ENCODE data around the gene OR2AG2. TPM values are rescaled to one million over a fixed set of nuclear protein-coding genes. Genes with fewer than 3 reads are reported as not detected.
A peak's percentile ranks its signal among the peaks of the same experiment; 100 is the strongest.

Gene OR2AG2
- polyA plus RNA-seq, 5 donors, result 0.09 TPM; not detected in 4

- no peak for DNase-seq
These were observed 29.5 kb downstream of the OR2AG2 start for GRCh38 chr11:6742260-6742659.

DNA sequence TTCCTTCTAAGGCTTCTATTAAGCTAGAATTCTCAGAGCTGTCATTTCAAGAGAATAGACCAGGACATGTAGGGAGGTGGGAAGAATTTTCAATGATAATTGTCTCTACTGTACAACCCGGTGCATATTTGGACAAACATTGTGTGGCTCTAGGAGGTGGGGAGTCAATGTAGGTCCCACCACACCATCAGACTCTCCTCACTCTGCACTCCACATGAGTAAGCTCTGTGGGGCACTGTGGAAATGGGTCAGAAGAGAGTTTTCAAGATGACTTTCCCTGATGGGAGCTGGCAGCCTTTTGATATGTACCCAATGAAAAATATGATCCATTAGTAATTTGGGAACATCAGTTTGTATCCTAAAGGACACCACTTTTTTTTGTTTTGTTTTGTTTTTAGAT, 33.2 kb downstream of the OR2AG2 start:
- no peak for DNase-seq

DNA sequence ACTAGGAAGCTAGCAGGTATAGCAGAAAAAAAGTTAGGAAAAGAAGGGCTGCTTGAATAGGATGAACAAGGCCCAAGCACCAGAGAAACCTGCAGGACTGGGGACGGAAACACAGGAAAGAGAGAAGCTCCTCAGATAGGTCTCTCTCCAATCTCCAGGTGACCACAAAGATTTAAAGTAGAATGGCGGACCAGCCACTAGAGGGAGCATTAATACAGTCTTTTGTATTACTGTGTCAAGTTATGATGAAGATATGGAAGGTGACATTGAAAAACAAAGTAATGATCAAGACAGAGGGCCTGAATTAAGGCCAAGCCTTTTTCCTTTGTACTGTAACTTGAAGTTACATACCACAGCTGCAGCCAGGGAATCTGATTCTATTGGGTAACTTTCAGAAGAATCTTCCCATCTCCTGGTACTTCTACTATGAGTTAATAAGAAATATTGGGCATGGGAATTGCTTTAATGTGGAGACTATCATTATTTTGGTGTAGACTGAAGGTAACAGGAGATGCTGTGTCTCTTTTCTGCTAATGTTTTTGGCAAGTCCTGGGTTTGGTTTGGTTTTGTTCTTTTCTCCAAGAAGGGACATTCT, 33.8 kb downstream of the OR2AG2 start:
- DNase-seq, result peak in 1 of 2 donors; percentile 13

- no peak for DNase-seq
These were observed 35.2 kb downstream of the OR2AG2 start for GRCh38 chr11:6736495-6737121.

DNA sequence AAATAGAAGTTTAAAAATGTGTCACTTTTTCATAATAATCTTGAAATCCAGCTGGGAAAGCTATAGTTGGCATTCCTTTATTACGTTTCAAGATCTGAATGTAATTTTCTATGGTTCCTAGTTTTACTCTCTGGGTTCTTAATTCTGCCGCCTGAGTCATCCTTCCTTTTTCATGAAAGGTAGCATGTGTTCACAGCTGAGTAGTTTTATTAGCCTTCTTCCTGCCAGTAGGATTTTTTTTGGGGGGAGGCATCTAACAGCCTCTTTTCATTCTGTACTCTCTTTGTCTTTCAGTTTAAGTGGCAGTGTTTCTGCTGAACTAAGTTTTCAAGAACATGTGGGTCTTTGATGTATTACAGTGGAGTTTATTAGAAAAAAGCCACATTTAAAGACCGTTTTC, 36.5 kb downstream of the OR2AG2 start:
- DNase-seq, result no peak

- DNase-seq, result no peak
These were observed 37.2 kb downstream of the OR2AG2 start for GRCh38 chr11:6734616-6735015.

GRCh38 chr11:6733326-6734275, 38.2 kb downstream of the OR2AG2 start:
- DNase-seq, result no peak

- no peak for DNase-seq
These were observed 43.6 kb downstream of the OR2AG2 start for GRCh38 chr11:6727971-6728760.

DNA sequence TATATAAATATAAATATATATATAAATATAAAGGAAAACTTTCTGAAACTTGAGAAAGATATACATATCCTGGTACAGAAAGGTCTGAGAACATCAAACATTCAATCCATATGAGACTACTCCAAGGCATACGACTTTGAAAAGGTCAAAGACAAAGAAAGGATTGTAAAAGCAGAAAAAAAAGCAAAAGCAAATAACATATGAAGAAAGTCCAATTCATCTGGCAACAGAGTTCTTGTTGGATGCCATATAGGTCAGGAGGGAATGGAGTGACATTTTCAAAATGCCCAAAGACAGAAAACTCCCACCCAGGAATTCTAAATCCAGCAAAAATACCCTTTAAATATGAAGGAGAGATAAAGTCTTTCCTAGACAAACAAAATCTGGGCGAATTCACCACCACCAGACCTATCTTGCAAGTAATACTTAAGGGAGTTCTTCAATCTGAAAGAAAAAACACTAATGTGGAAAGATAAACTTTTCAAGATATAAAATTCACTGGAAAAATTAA, 46.3 kb downstream of the OR2AG2 start:
- no peak for DNase-seq

- no peak for DNase-seq
These were observed 47.8 kb downstream of the OR2AG2 start for GRCh38 chr11:6724013-6724412.

DNA sequence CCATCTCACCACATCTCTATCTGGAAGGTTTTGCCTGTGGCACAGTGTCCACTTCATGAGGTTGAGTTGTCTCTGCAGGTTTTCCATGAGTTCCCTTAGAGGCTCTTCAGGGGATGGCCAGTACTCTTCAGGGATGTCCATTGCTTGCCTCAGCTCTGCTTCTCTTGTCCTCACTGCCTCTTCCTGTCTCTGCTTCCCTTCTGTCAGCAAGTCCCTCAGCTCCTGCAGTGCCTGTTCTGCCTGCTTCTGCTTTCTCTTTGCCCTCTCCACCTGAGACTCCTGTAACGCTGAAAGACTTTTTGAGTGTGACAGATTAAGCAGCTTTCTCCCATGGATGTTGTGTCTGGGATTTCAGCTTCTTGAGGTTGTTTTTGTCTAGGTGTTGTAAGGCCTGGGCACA, 50.4 kb downstream of the OR2AG2 start:
- DNase-seq, result no peak

DNA sequence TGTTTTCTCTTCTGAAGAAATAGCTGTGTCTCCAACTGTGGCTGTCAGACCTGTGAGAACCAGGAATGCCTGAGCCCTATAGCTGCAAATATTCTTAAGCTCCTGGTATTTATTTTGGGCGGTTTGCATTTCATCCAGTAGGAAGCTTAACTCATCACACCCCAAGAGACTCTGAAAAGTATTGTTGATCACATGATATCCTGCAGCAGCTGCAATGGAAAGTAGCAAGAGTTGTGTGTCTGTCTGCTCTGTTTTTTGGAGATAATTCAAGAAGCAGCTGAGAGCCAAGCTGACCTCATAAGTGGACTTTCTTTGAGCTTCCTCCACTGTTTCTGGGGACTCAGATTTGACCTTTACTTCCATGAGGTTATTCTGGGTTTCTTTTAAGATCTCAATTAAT, 52.2 kb downstream of the OR2AG2 start:
- DNase-seq, result no peak

- no peak for DNase-seq
These were observed 54.4 kb downstream of the OR2AG2 start for GRCh38 chr11:6717426-6717825.

Other genes starting within 250 kb of the OR2AG2 start
- 10 to 100 TPM; 20.2 to 24.9 (median 22.1) TPM for gene RRP8, start 168.4 kb downstream of the OR2AG2 start, polyA plus RNA-seq (ENCODE audit: insufficient read depth in 1 of 5, insufficient read length in 5 of 5, low replicate concordance in 1 of 5)
- 100 to 1,000 TPM; 144 to 159 (median 154) TPM for gene ILK, start 168.2 kb downstream of the OR2AG2 start, polyA plus RNA-seq (ENCODE audit: insufficient read depth in 1 of 5, insufficient read length in 5 of 5, low replicate concordance in 1 of 5)
- gene TAF10, start 159.8 kb downstream of the OR2AG2 start, polyA plus RNA-seq (ENCODE audit: insufficient read depth in 1 of 5, insufficient read length in 5 of 5, low replicate concordance in 1 of 5), result 10 to 100 TPM; 53.3 to 74.1 (median 60.9) TPM
- gene TPP1, start 152.6 kb downstream of the OR2AG2 start, polyA plus RNA-seq (ENCODE audit: insufficient read depth in 1 of 5, insufficient read length in 5 of 5, low replicate concordance in 1 of 5), result 10 to 100 TPM; 57.7 to 75.5 (median 72.4) TPM
- 10 to 100 TPM; 27.5 to 41.3 (median 35.1) TPM for gene DCHS1, start 116.2 kb downstream of the OR2AG2 start, polyA plus RNA-seq (ENCODE audit: insufficient read depth in 1 of 5, insufficient read length in 5 of 5, low replicate concordance in 1 of 5)
- gene MRPL17, start 88.6 kb downstream of the OR2AG2 start, polyA plus RNA-seq (ENCODE audit: insufficient read depth in 1 of 5, insufficient read length in 5 of 5, low replicate concordance in 1 of 5), result 10 to 100 TPM; 50.8 to 70.8 (median 53.7) TPM
- gene OR2AG1, start 11.0 kb upstream of the OR2AG2 start, polyA plus RNA-seq (ENCODE audit: insufficient read depth in 1 of 5, insufficient read length in 5 of 5, low replicate concordance in 1 of 5), result under 1 TPM; 0.03 to 0.05 (median 0.05) TPM
- under 1 TPM in 1 of 5 donors, not detected in 4; 0.07 TPM for gene OR6A2, start 27.7 kb upstream of the OR2AG2 start, polyA plus RNA-seq (ENCODE audit: insufficient read depth in 1 of 5, insufficient read length in 5 of 5, low replicate concordance in 1 of 5)
- not detected for gene OR10A5, start 73.7 kb upstream of the OR2AG2 start, polyA plus RNA-seq (ENCODE audit: insufficient read depth in 1 of 5, insufficient read length in 5 of 5, low replicate concordance in 1 of 5)
- gene OR10A2, start 91.1 kb upstream of the OR2AG2 start, polyA plus RNA-seq (ENCODE audit: insufficient read depth in 1 of 5, insufficient read length in 5 of 5, low replicate concordance in 1 of 5), result under 1 TPM in 1 of 5 donors, not detected in 4; 0.04 TPM
- not detected for gene OR10A4, start 104.6 kb upstream of the OR2AG2 start, polyA plus RNA-seq (ENCODE audit: insufficient read depth in 1 of 5, insufficient read length in 5 of 5, low replicate concordance in 1 of 5)
- gene OR2D2, start 120.5 kb upstream of the OR2AG2 start, polyA plus RNA-seq (ENCODE audit: insufficient read depth in 1 of 5, insufficient read length in 5 of 5, low replicate concordance in 1 of 5), result not detected
- gene OR2D3, start 149.0 kb upstream of the OR2AG2 start, polyA plus RNA-seq (ENCODE audit: insufficient read depth in 1 of 5, insufficient read length in 5 of 5, low replicate concordance in 1 of 5), result not detected
- gene ZNF215, start 154.4 kb upstream of the OR2AG2 start, polyA plus RNA-seq (ENCODE audit: insufficient read depth in 1 of 5, insufficient read length in 5 of 5, low replicate concordance in 1 of 5), result 1 to 10 TPM in 4 of 5 donors, under 1 TPM in 1; 0.77 to 2.4 (median 1.4) TPM
- gene ZNF214, start 248.4 kb upstream of the OR2AG2 start, polyA plus RNA-seq (ENCODE audit: insufficient read depth in 1 of 5, insufficient read length in 5 of 5, low replicate concordance in 1 of 5), result 10 to 100 TPM in 2 of 5 donors, 1 to 10 TPM in 3; 6.8 to 11.6 (median 9.4) TPM
- gene NLRP14, start 248.5 kb upstream of the OR2AG2 start, polyA plus RNA-seq (ENCODE audit: insufficient read depth in 1 of 5, insufficient read length in 5 of 5, low replicate concordance in 1 of 5), result under 1 TPM; 0.04 to 0.27 (median 0.24) TPM